Endothelial cell of umbilical vein (primary cell): Measurements from ENCODE around the gene CCDC85C. TPM values are rescaled to one million over a fixed set of nuclear protein-coding genes. Genes with fewer than 3 reads are reported as not detected.

Source experiments
- BruUV-seq: library from RNA; stranded (reverse); fragments of 400-500 nt; replicated peaks from 2 replicates; lab custom pipeline; 2021; lab: Mats Ljungman, UMichigan
- CTCF ChIA-PET: fragments of 300-600, 350-600 bp; sonication (Branson Sonifier 250); formaldehyde crosslinking; loops from one replicate; lab custom pipeline; 2021; ENCODE audit warnings: antibody characterized with exemption, inconsistent platforms; lab: Charles Lee
- POLR2A ChIA-PET: fragments of 300-600, 350-600 bp; sonication (Branson Sonifier 250); formaldehyde crosslinking; loops from one replicate; lab custom pipeline; 2021; ENCODE audit warnings: antibody characterized with exemption, inconsistent platforms; lab: Charles Lee
- DNase-seq: peaks from one replicate; pipeline ENCODE4 v3.0.0-alpha.2; 2011; ENCODE audit warnings: low read depth, low spot score
- FAIRE-seq: peaks from 2 replicates; lab custom pipeline; 2011; peaks lifted over from hg19 to GRCh38; lab: Jason Lieb, UNC
- H2AFZ ChIP-seq: 2 replicates; pipeline ENCODE4 v1.6.0; 2012; ENCODE audit warnings: low read depth, low read length, control low read depth, inconsistent platforms
- H3K27ac ChIP-seq: 2 replicates; pipeline ENCODE4 v1.5.1; 2011; ENCODE audit warnings: low read depth, mild to moderate bottlenecking, control low read depth, low read length, moderate library complexity; ENCODE audit not compliant: insufficient read depth
- H3K27me3 ChIP-seq, 2 experiments: 2 replicates each; pipeline versions ENCODE4 v1.6.0 to v1.6.1; 2011; ENCODE audit warnings: low read length in 2 of 2, mixed read lengths in 1 of 2; ENCODE audit not compliant: control insufficient read depth in 2 of 2, insufficient read depth in 2 of 2
- H3K36me3 ChIP-seq, 2 experiments: 2 replicates in 1 of 2; 3 replicates in 1 of 2; pipeline ENCODE4 v1.5.1; 2011; ENCODE audit warnings: low read length in 2 of 2, mild to moderate bottlenecking in 1 of 2, moderate library complexity in 1 of 2; ENCODE audit not compliant: control insufficient read depth in 2 of 2, insufficient read depth in 2 of 2; ENCODE audit errors: extremely low read depth in 1 of 2
- H3K4me1 ChIP-seq: 3 replicates; pipeline ENCODE4 v1.5.1; 2011; ENCODE audit warnings: mild to moderate bottlenecking, low read length; ENCODE audit not compliant: control insufficient read depth, insufficient read depth; ENCODE audit errors: extremely low read depth
- H3K4me2 ChIP-seq: 2 replicates; pipeline ENCODE4 v1.6.1; 2011; ENCODE audit warnings: low read length, control low read depth, mixed read lengths; ENCODE audit not compliant: insufficient read depth
- H3K4me3 ChIP-seq, 3 experiments: fragments of 200-600 bp in 1 of 3; sonication (generic), shearing (Covaris generic) in 1 of 3; replicated peaks in 1 of 3; 2 replicates each; pipeline ENCODE4 v1.5.1; 2011 to 2016; ENCODE audit warnings: control low read depth in 3 of 3, low read length in 3 of 3, mild to moderate bottlenecking in 2 of 3, inconsistent platforms in 1 of 3, low read depth in 1 of 3, moderate library complexity in 1 of 3; ENCODE audit not compliant: insufficient read depth in 1 of 3
- H3K79me2 ChIP-seq: 2 replicates; pipeline ENCODE4 v1.6.0; 2012; ENCODE audit warnings: low read length, inconsistent platforms; ENCODE audit not compliant: control insufficient read depth, insufficient read depth
- H3K9ac ChIP-seq: replicated peaks from 2 replicates; pipeline ENCODE3; 2011; ENCODE audit warnings: low read length, control low read depth; ENCODE audit not compliant: insufficient read depth; ENCODE audit errors: extremely low read depth
- H3K9me1 ChIP-seq: replicated peaks from 3 replicates; pipeline ENCODE4 v1.6.0; 2011; ENCODE audit warnings: mild to moderate bottlenecking, low read length; ENCODE audit not compliant: control insufficient read depth, insufficient read depth; ENCODE audit errors: extremely low read depth
- H3K9me3 ChIP-seq: replicated peaks from 2 replicates; pipeline ENCODE4 v1.5.1; 2012; ENCODE audit warnings: low read length, inconsistent platforms; ENCODE audit not compliant: control insufficient read depth, insufficient read depth
- H4K20me1 ChIP-seq: replicated peaks from 2 replicates; pipeline ENCODE3; 2011; ENCODE audit warnings: mild to moderate bottlenecking, low read length; ENCODE audit not compliant: control insufficient read depth, insufficient read depth; ENCODE audit errors: extremely low read depth
- EZH2 ChIP-seq: IDR thresholded peaks from 2 replicates; pipeline ENCODE4 v1.6.1; 2012; ENCODE audit warnings: borderline replicate concordance, low read depth, mild to moderate bottlenecking, moderate library complexity, low read length, inconsistent platforms; ENCODE audit not compliant: severe bottlenecking
- FOS ChIP-seq: IDR thresholded peaks from 2 replicates; pipeline ENCODE4 v1.6.1; 2011; ENCODE audit warnings: mild to moderate bottlenecking, low read length, moderate library complexity, borderline replicate concordance; ENCODE audit not compliant: insufficient read depth
- GATA2 ChIP-seq: IDR thresholded peaks from 2 replicates; pipeline ENCODE4 v1.7.0; 2011; ENCODE audit warnings: low read depth, mild to moderate bottlenecking, moderate library complexity, mixed read lengths, low read length; ENCODE audit not compliant: insufficient read length, insufficient read depth
- JUN ChIP-seq: IDR thresholded peaks from 2 replicates; pipeline ENCODE4 v1.6.1; 2011; ENCODE audit warnings: borderline replicate concordance, low read depth; ENCODE audit not compliant: insufficient read length, insufficient read depth
- MYC ChIP-seq: IDR thresholded peaks from one replicate; pipeline ENCODE4 v1.6.1; 2011; ENCODE audit warnings: mild to moderate bottlenecking, low read depth, low read length
- POLR2A ChIP-seq: IDR thresholded peaks from 2 replicates; pipeline ENCODE4 v1.6.1; 2012; ENCODE audit warnings: low read depth, mild to moderate bottlenecking, control low read depth, low read length
- POLR2AphosphoS5 ChIP-seq: IDR thresholded peaks from 2 replicates; pipeline ENCODE4 v1.6.1; 2012; ENCODE audit warnings: low read depth, mild to moderate bottlenecking, control low read depth, low read length, moderate library complexity; ENCODE audit not compliant: insufficient read depth
- dilution Hi-C: fragments of 300-500 bp; cut with MboI; formaldehyde crosslinking; loops from one replicate; pipeline ENCODE4 v1.15.0; 2019; ENCODE audit warnings: low sequenced_read_pairs; ENCODE audit not compliant: extremely low pct_ligation_motif_present
- intact Hi-C: fragments of 100-400 bp; cut with micrococcal nuclease; formaldehyde crosslinking; loops from one replicate; pipeline ENCODE4 v1.10.0; 2022
- polyA plus RNA-seq, 4 experiments: library from polyadenylated mRNA; depleted of rRNA in 3 of 4; stranded (reverse) in 3 of 4; unstranded in 1 of 4; fragments of >200 nt; gene quantifications; 2 replicates each; pipeline versions ENCODE4 v1.2.1 to v1.2.3, GENCODE V29; 2011 to 2012; ENCODE audit warnings: missing spikeins in 1 of 4
- total RNA-seq: library from RNA; stranded (reverse); gene quantifications from 2 replicates; pipeline ENCODE4 v1.2.3, GENCODE V29; 2021
- TF ChIP-seq, protein P1 (sequence below): IDR thresholded peaks from 2 replicates; pipeline ENCODE4 v1.6.1; 2011; ENCODE audit not compliant: insufficient read depth, insufficient read length
- TF ChIP-seq, protein P2 (sequence below), 2 donors: IDR thresholded peaks; 1 replicate in 1 of 2; 2 replicates in 1 of 2; pipeline ENCODE4 v1.5.1; 2011; ENCODE audit warnings: low read length in 2 of 2, mild to moderate bottlenecking in 2 of 2, moderate library complexity in 2 of 2, control low read depth in 1 of 2, inconsistent platforms in 1 of 2, low read depth in 1 of 2; ENCODE audit not compliant: insufficient read depth in 1 of 2; ENCODE audit errors: extremely low read depth in 1 of 2

The CCDC85C gene
- total and polyA plus RNA-seq, 2 donors (not counting 3 experiments of a cell fraction or from before 2014, with no cell fraction given) = 7.5 to 17.8 TPM

DNA sequence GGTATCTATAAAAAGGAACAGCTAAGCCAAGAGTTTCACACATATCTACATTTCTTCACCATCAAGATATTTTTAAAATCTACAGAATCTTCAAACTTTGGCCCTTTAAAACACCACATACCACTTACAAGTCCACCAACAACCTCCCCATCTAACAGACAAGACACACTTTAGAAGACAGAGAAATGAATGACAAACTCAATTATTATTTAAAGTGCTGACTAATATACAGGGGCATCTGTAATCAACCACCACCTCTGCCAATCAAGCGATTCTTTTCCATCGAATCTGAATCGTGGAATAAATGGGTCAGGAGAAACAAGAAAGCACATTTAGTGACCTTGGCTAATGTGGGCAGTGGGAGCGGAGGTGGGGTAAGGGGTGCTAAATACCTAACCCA, 131.1 kb downstream of the CCDC85C start:
- H2AFZ ChIP-seq = no peak overlapping the region
- H4K20me1 ChIP-seq = peaks cover 3% of the 10 kb centered on the region
- no peak overlapping the region for H3K4me2 ChIP-seq
- BruUV-seq = no TSS peak
- H3K9me3 ChIP-seq = no peaks in the 10 kb centered on the region
- intact Hi-C loops = no loop called here
- peaks cover 90% of the 10 kb centered on the region for H3K79me2 ChIP-seq
- H3K9ac ChIP-seq = no peak overlapping the region
- ChIA-PET POLR2A (no interaction called here), CTCF (interaction anchor here (1.3 to 1.5 kb wide), 2 partner anchors 12 to 57 kb away, joined by 3 to 4 read pairs; no protein-coding TSS in a partner anchor)
- TF ChIP-seq FOS = no peak
- TF ChIP-seq MYC = no peak
- TF ChIP-seq, protein P1, sequence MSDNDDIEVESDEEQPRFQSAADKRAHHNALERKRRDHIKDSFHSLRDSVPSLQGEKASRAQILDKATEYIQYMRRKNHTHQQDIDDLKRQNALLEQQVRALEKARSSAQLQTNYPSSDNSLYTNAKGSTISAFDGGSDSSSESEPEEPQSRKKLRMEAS = no peak
- H3K4me3 ChIP-seq = no peak overlapping the region
- no peaks in the 10 kb centered on the region for H3K9me1 ChIP-seq
- no peak overlapping the region for H3K27ac ChIP-seq
- no peaks in the 10 kb centered on the region for H3K27me3 ChIP-seq
- no peak for DNase-seq
- dilution Hi-C loops = no loop called here
- no peak for FAIRE-seq
- H3K4me1 ChIP-seq = peaks cover 22% of the 10 kb centered on the region
- H3K36me3 ChIP-seq = no peaks in the 10 kb centered on the region

DNA sequence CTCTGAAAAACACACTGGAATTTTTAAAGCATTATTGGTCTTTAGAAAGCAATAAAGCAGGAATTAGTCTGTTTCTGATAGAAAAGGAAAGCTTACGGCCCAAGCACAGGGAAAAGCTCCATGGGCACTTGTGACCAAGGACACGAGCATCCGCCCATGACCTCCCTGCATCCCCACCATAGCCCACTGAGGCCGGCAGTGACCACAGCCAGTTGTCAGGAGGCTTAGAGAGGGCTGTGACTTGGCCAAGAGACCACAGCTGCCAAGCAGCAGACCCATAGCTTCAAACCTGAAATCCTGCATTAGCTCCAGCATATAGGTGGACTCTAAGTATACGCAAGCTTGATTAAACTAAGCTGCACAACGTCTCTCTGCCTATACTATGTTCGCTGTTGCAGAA, 132.3 kb downstream of the CCDC85C start:
- intact Hi-C loops = no loop called here
- dilution Hi-C loops = no loop called here
- TF ChIP-seq, protein P2, sequence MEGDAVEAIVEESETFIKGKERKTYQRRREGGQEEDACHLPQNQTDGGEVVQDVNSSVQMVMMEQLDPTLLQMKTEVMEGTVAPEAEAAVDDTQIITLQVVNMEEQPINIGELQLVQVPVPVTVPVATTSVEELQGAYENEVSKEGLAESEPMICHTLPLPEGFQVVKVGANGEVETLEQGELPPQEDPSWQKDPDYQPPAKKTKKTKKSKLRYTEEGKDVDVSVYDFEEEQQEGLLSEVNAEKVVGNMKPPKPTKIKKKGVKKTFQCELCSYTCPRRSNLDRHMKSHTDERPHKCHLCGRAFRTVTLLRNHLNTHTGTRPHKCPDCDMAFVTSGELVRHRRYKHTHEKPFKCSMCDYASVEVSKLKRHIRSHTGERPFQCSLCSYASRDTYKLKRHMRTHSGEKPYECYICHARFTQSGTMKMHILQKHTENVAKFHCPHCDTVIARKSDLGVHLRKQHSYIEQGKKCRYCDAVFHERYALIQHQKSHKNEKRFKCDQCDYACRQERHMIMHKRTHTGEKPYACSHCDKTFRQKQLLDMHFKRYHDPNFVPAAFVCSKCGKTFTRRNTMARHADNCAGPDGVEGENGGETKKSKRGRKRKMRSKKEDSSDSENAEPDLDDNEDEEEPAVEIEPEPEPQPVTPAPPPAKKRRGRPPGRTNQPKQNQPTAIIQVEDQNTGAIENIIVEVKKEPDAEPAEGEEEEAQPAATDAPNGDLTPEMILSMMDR (IDR thresholded peaks at IDR 0.05; ENCODE audit: extremely low read depth in 1 of 2, insufficient read depth in 1 of 2, low read depth in 1 of 2, low read length in 2 of 2) = no peak
- no peak for TF ChIP-seq POLR2AphosphoS5
- no peak for TF ChIP-seq MYC
- TF ChIP-seq FOS = no peak
- TF ChIP-seq JUN = no peak
- TF ChIP-seq, protein P1 = no peak
- no peak for TF ChIP-seq EZH2
- no peak for TF ChIP-seq GATA2
- no peak for TF ChIP-seq POLR2A
- ChIA-PET CTCF (interaction anchor here (1.3 to 1.5 kb wide), 2 partner anchors 11 to 56 kb away, joined by 3 to 4 read pairs; no protein-coding TSS in a partner anchor), POLR2A (no interaction called here)
- FAIRE-seq = no peak
- no peak overlapping the region for H3K9ac ChIP-seq
- H3K27me3 ChIP-seq = no peaks in the 10 kb centered on the region
- no peak overlapping the region for H2AFZ ChIP-seq
- H3K79me2 ChIP-seq = peaks cover 90% of the 10 kb centered on the region
- no peak overlapping the region for H3K4me3 ChIP-seq
- BruUV-seq = no TSS peak
- no peak overlapping the region for H3K4me2 ChIP-seq
- H3K27ac ChIP-seq = no peak overlapping the region
- H3K4me1 ChIP-seq = peaks cover 22% of the 10 kb centered on the region
- peaks cover 3% of the 10 kb centered on the region for H4K20me1 ChIP-seq
- no peaks in the 10 kb centered on the region for H3K9me1 ChIP-seq
- H3K9me3 ChIP-seq = no peaks in the 10 kb centered on the region
- no peaks in the 10 kb centered on the region for H3K36me3 ChIP-seq
- DNase-seq = no peak
